Heart right ventricle (tissue), 16 donors: Measurements from ENCODE around the gene WNT7B. TPM values are rescaled to one million over a fixed set of nuclear protein-coding genes. Genes with fewer than 3 reads are reported as not detected.

Experiments used
- ATAC-seq, 8 donors: fragments of 200-7000 bp; cut with Tn5 transposase; one replicate each; pipeline ENCODE4 v1.9.1; 2020; ENCODE audit warnings: mild to moderate bottlenecking in 8 of 8, moderate library complexity in 8 of 8, moderate number of reproducible peaks in 1 of 8
- DNase-seq, 2 donors: peaks; one replicate each; pipeline ENCODE4 v3.0.0-alpha.2; 2020
- H3K27ac ChIP-seq, 10 donors: fragments of 200-600 bp; sonication (generic) in 2 of 10; one replicate each; pipeline versions ENCODE4 v1.5.0 to v1.8.0; 2020 to 2022; ENCODE audit warnings: mild to moderate bottlenecking in 3 of 10
- H3K27me3 ChIP-seq, 7 donors: fragments of 200-600 bp; one replicate each; pipeline ENCODE4 v1.8.0; 2021 to 2022; ENCODE audit warnings: mild to moderate bottlenecking in 2 of 7
- H3K36me3 ChIP-seq, 9 donors: fragments of 200-600 bp; sonication (generic) in 1 of 9; one replicate each; pipeline versions ENCODE4 v1.5.0 to v1.8.0; 2020 to 2022; ENCODE audit warnings: mild to moderate bottlenecking in 2 of 9
- H3K4me1 ChIP-seq, 9 donors: fragments of 200-600 bp; sonication (generic) in 1 of 9; one replicate each; pipeline versions ENCODE4 v1.5.0 to v1.8.0; 2020 to 2022; ENCODE audit warnings: mild to moderate bottlenecking in 4 of 9
- H3K4me3 ChIP-seq, 10 donors: fragments of 200-600 bp; sonication (generic) in 2 of 10; one replicate each; pipeline versions ENCODE4 v1.5.0 to v1.8.0; 2020 to 2022; ENCODE audit warnings: mild to moderate bottlenecking in 7 of 10, moderate library complexity in 2 of 10
- H3K9me3 ChIP-seq, 11 donors: fragments of 200-600 bp in 10 of 11; sonication (generic) in 2 of 11; one replicate each; pipeline versions ENCODE4 v1.5.0 to v1.8.0; 2013 to 2022; ENCODE audit warnings: mild to moderate bottlenecking in 2 of 11, control low read depth in 1 of 11, moderate library complexity in 1 of 11
- WGBS, 2 donors: extraction: QIAGEN DNeasy Blood & Tissue Kit; methylation state at CpG; one replicate each; pipeline ENCODE4 v1.1.7; 2013; ENCODE audit warnings: inconsistent platforms in 1 of 2; 5-methylcytosine and 5-hydroxymethylcytosine counted together
- intact Hi-C, 10 donors: fragments of 100-400 bp; cut with DNase I; formaldehyde crosslinking; loops; one replicate each; pipeline versions ENCODE4 v1.11.1 to v1.14.2; 2022
- polyA plus RNA-seq, 2 donors: library from polyadenylated mRNA; stranded (reverse); fragments of 200-250 nt; gene quantifications; one replicate each; pipeline ENCODE4 v1.2.3, GENCODE V29; 2013
- total RNA-seq, 10 donors: library from RNA; stranded (reverse); fragmentation: NEBNext Ultra II Directional in 3 of 10; extraction: Animal tissue kit (Norgen Biotek cat#: 25700) in 3 of 10; gene quantifications; one replicate each; pipeline versions ENCODE4 v1.2.1 to v1.2.4, GENCODE V29; 2021 to 2023
- TF ChIP-seq, protein P1 (sequence below), 9 donors: fragments of 200-600 bp; sonication (generic) in 2 of 9; IDR thresholded peaks; one replicate each; pipeline versions ENCODE4 v1.5.0 to v1.8.0; 2021 to 2022; ENCODE audit warnings: antibody characterized with exemption in 9 of 9, mild to moderate bottlenecking in 5 of 9, moderate library complexity in 1 of 9
- donor health status: Arrhythmogenic right ventricular cardiomyopathy.
- donor health status: ischemic (EF 13 %, LVEDD 7.1; RV severe dilation, severe dysfunction).
- donor health status: healthy with polysubstance abuse.
- donor health status: DM: no; HTN: yes; CAD: no.
- donor health status: DM: no; HTN: no; CAD: no.
- donor health status: ischemic (EF 25% LVEDD 6.9; RV normal size, moderate dysfunction).
- donor health status: ischemic (EF 25% LVEDD 5.7; RV mildly dilated, moderate dysfunction).
- donor health status: healthy.
- donor health status: DM: yes; HTN: yes; CAD: no.
- donor health status: Ischemic cardiomyopathy.
- donor health status: ischemic (EF 35%, LVEDD 5.7; RV mildly dilated, moderate dysfunction).
- donor health status: nonischemic (EF 11% LVEDD 7.7; RV severe dilation, severe dysfunction).
- donor health status: DM: yes; HTN: yes; CAD: no.
- donor health status: PGD.
- donor health status: ischemic (EF 29% LVEDD 5.4; RV normal size, mild dysfunction).
- donor health status: nonischemic (EF 23%, LVEDD 6.1; RV moderate dilation, normal function).

WNT7B gene
- total and polyA plus RNA-seq, 12 donors = not detected

DNA sequence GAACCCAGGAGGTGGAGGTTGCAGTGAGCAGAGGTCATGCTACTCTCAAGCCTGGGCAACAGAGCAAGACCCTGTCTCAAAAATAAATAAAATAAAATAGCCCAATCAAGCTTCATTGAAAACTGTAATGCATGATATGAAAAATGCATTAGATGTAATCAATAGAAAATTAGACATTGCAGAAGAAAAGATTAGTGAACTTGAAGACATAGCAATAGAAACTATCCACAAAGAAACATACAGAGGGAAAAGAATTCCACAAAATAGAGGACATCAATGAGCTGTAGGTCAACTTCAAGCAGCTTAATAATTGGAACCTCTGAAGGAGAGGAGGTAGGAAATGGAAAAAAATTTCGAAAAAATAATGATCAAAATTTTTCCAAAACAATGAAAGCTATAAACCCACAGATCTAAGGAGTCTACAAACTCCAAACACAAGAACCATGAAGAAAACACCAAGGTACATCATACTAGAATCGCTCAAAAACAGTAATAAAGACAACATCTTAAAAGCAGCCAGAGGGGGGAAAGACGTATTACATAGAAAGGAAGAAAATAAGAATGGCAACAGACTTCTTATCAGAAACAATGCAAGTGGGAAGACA lies 104.2 kb downstream of the WNT7B start:
- TF ChIP-seq, protein P1, sequence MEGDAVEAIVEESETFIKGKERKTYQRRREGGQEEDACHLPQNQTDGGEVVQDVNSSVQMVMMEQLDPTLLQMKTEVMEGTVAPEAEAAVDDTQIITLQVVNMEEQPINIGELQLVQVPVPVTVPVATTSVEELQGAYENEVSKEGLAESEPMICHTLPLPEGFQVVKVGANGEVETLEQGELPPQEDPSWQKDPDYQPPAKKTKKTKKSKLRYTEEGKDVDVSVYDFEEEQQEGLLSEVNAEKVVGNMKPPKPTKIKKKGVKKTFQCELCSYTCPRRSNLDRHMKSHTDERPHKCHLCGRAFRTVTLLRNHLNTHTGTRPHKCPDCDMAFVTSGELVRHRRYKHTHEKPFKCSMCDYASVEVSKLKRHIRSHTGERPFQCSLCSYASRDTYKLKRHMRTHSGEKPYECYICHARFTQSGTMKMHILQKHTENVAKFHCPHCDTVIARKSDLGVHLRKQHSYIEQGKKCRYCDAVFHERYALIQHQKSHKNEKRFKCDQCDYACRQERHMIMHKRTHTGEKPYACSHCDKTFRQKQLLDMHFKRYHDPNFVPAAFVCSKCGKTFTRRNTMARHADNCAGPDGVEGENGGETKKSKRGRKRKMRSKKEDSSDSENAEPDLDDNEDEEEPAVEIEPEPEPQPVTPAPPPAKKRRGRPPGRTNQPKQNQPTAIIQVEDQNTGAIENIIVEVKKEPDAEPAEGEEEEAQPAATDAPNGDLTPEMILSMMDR (IDR thresholded peaks at IDR 0.05) = no peak
- intact Hi-C loops = no loop called here
- H3K27me3 ChIP-seq = peaks cover 3 to 53% (median 32%) of the 10 kb centered on the region in 7 donors

GRCh38 chr22:45871721-45872120 lies 105.2 kb downstream of the WNT7B start:
- WGBS, 2 donors = 94 to 95% methylated on average over 6 of the region's 6 CpGs
- Histone ChIP-seq H3K27me3 (peaks cover 11 to 53% (median 32%) of the 10 kb centered on the region in 7 donors), H3K36me3 (no peaks in the 10 kb centered on the region), H3K9me3 (peaks cover 0 to 13% (median 0%) of the 10 kb centered on the region in 11 donors), H3K4me3 (no peak overlapping the region), H3K4me1 (peaks cover 7 to 12% (median 10%) of the 10 kb centered on the region in 9 donors), H3K27ac (no peak overlapping the region)
- intact Hi-C loops = no loop called here
- TF ChIP-seq, protein P1 (IDR thresholded peaks at IDR 0.05) = no peak
- DNase-seq (no peak), ATAC-seq (no peak)

More for the DNA sequence above, 104.2 kb downstream of the WNT7B start:
- Histone ChIP-seq H3K4me3 (peak overlapping the region in 1 of 10 donors; percentile 6), H3K27ac (no peak overlapping the region), H3K36me3 (no peaks in the 10 kb centered on the region), H3K9me3 (peaks cover 0 to 13% (median 0%) of the 10 kb centered on the region in 11 donors), H3K4me1 (peaks cover 0 to 8% (median 0%) of the 10 kb centered on the region in 9 donors)
- WGBS, 2 donors = 96 to 98% methylated on average over 3 of the region's 3 CpGs
- DNase-seq (no peak), ATAC-seq (no peak)

Other genes with a start within 250 kb of the WNT7B start
- 10 to 100 TPM; 69.0 to 89.5 (median 81.1) TPM for gene PPARA, start 173.4 kb upstream of the WNT7B start, total RNA-seq
- 10 to 100 TPM; 15.5 to 20.3 TPM for gene PPARA, start 173.4 kb upstream of the WNT7B start, polyA plus RNA-seq